Activated CD8-positive, alpha-beta memory T cell treated with anti-CD3 and anti-CD28 coated beads for 4 hours (primary cell): ENCODE results near the gene NWD2.

Experiments
- DNase-seq, 2 donors: peaks; one replicate each; pipeline ENCODE4 v3.0.0-alpha.2; 2020; ENCODE audit warnings: low read depth in 2 of 2

Gene NWD2

DNA sequence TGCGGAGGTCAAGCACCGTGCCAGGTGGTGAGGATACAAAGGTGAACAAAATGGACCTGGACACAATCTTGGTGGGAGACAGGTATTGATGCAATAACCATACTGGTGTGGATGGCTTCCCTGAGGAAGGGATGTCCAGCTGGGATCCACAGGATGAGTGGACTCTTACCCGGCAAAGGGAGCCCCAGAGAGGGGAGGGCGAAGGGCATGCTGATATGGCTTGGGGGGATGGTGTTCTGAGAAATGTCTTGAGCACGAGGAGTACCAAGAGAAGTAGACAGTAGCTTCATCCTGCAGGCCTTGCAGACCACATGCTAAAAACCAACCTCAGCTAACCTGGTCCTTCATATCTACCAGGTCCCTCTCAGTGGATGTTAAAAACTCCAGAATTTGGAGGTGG is 220.8 kb downstream of the NWD2 start:
- DNase-seq = no peak

DNA sequence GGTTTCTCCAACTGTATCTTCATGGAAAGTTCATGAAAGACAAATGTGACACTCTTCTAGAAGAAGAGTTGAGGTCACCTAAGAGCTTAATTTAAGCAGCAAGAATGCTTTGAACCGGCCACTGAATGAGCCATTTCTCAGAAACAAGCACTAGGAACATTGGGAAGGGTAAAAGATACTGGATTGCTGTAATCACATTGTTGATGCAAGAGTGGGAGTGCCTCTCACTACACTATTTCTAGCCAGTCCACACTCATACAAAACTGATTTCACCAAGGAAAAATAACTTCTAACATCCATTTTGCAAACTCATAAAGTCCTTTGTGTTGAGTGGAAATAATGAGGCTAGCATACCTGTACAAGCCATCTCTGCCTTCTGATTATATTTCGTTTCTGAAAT is 221.3 kb downstream of the NWD2 start:
- no peak for DNase-seq

DNA sequence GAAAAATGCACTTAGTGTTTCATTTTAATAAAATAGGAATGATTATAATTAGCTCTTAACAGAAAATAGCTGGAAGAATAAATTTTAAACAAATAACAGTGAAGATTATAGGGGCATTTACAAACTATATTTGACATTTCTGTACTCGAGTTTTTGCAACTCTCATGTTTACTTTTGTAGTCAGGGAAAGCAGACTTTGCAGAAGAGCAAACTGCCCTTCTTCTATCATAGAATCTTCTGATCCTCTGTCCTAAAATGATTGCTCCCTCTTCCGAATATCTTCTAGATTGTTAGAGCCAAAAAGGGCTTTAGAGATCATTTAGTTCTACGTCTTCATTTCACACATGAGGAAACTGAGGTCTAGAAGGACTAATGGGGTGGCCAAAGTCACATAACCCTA is 222.7 kb downstream of the NWD2 start:
- DNase-seq = no peak

DNA sequence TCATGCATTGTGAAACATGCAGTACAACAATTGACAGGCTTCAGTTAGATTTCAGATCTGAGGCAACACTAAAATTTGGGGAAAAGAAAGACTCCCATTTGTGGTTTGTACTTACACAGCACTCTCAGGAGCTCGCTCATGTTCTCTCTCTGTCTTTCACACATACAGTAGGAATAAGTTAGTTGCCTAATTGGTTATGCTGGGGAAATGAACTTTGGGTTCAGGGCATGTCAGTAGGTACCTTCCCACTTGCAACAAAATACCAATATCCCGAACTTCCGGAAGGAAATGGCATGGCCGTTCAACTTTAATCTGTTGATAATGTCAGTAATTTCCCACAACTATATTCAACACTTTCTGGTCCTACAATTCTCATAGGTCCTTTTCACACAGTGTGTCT is 223.3 kb downstream of the NWD2 start:
- no peak for DNase-seq

DNA sequence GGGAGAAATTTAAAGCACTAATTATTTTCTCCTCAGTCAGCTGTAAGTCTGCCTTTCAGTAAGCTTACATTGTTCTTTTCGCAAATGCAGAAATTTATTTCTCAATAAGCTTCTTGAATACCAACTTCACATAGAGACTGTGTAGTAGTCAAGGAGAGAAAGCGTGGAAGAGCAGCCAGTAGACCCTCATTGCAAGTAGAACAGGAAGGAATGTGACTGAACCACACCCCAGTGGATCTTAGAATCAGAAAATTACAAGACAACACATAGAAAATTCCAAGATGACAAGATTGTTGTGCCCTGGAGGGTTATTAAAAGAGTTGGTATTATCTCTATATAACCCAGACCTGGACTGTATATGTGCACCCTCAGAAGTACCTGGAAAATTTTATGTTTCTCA is 224.7 kb downstream of the NWD2 start:
- DNase-seq = no peak

DNA sequence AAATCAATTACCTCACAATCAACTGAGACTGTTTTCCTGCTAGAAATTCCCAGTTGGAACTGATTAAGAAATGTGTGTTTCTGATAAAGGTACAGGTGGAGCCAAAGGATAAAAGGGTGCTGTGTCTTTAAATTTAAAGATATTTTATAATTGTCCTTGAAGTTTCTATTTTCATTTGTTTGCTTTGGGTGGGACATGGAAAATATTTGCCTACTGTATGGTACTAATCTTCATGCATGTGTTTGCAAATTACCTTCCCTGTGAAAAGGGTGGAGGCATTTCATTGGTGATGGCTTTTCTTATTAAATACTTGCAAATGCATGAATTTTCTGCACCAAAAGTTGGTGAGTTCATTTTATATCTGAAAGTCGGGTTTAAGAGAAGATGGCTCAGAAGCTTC is 225.7 kb downstream of the NWD2 start:
- DNase-seq = no peak

DNA sequence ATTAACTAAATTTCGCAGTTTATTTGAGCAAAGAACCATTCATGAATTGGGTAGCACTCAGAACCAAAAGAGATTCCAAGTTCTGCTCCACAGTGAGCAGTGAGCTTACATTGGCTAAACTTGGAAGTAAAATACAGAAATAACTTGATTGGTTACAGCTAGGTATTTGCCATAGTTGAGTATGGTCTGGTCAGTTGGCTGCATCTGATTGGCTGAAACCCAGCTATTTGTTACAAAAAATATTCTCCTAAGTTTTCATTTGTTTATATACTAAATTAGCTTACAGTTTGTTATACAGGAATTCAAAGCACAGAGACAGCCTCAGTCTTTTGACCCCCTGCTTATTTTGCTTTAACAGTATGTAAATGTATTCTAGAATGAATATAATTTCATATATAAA is 226.6 kb downstream of the NWD2 start:
- DNase-seq = no peak

DNA sequence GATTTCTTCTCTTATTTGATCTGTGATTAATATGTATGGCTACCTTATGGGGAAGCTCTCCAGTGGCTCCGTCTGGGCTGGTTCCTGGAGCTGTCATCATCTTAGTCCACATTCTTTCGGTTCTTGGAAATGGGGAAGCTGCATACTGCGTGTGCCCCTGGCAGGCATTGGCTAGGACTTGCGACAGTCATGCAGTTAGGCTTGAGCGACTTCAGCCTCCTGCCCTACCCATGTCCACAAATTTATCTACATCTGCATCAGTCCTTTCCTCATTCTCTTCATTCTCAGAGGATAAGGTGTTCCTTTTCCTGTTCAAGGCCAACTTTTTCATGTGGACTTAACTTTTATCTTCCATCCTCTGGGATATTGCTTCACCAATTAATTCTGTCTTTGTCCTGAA is 227.4 kb downstream of the NWD2 start:
- no peak for DNase-seq

DNA sequence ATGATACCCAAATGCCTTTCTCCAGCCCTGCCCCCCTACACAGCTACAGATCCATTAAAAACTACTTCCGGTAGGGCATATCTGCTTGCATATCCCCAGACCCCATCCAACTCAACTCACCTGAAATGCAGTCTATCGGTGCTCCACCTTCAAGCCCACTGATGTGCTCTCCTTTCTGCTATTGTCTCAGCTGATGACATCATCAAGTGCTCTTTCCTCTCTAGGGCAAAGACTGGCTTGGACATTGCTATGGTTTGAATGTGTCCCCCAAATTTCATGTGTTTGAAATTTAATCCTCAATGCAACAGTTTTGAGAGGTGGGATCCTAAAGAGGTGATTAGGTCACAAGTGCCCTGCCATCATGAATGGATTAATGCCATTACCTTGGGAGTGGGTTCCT is 229.3 kb downstream of the NWD2 start:
- DNase-seq = no peak

DNA sequence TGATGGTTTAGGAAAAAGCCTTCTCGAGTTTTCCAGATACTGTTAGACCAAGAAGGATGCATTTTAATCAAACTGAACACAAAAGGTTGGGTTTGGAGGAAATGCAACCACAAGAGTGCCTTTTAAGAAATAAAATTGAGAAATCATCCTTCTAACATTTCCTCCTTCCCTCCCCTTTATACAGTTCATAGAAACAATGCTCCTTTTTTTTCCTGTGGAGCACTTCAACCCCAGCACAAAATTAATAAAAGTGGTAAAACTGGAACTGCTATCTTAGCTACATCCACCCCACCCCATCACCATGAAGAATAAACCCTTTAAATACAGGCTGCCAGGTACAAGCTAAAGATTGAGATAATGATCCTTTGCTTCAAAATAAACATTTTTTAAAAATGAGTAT is 230.5 kb downstream of the NWD2 start:
- no peak for DNase-seq

DNA sequence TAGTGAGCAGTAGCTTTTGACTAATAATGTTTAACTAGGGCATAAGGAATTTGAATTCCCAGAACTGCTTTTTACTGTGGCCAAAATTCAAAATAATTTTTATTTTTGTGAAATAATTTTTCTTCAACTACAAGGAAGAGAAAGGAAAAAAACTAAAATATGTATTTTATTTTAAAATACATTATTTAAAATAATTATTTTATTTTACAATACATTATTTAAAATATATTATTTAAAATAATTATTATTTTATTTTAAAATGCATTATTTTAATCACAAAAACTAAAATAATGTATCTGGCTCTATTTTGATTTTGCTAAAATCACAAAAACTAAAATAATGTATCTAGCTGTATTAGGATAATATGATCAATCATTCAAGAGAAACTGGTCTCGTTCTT is 231.2 kb downstream of the NWD2 start:
- no peak for DNase-seq

DNA sequence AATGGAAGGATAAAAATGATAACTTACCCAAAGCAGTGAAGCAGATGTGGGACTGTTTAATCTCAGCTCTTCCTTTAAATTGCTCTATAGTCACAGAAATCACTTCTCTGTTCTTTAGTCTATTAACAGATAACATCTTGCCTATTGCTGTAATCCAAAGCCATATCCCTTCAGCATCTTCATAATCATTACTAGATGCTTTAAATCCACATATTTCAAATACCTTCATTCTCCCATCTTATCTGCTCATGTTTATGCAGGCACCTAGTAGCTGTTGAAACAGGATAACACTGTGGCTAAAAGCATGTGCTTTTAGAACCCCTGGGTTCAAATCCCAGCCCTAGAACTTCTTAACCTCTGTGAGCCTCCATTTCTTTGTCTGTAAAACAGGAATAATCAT is 231.7 kb downstream of the NWD2 start:
- DNase-seq = no peak

DNA sequence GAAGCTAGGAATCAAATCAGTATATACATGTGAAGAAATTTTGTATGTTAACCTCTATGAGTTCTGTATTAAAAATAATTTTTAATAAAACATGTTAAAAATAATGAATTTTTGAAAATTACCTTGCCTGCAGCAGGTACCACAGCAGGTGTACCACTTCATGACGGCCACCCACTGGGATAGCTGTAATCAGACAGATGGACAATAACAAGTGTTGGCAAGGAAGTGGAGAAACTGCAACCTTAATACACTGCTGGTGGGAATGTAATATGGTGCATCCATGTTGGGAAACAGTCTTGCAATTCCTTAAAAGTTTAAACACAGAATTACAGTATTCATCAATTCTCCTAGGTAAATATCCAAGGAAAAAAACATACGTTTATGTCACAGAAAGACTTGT is 232.1 kb downstream of the NWD2 start:
- no peak for DNase-seq

DNA sequence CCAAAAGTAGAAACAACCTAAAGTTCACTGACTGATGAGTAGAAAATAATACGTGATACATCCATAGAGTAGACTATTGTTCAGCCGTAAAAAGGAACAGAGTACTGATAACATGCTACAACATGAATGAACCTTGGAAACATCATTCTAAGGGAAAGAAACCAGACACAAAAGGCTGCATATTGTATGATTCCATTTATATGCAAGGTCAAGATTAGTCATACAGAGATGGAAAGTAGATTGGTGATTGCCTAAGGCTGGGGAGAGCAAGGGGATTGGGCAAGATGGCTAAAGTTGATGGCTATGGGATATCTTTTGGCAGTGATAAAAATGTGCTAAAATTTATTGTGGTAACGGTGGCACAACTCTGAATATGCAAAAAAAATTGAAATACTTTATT is 232.6 kb downstream of the NWD2 start:
- DNase-seq = no peak

DNA sequence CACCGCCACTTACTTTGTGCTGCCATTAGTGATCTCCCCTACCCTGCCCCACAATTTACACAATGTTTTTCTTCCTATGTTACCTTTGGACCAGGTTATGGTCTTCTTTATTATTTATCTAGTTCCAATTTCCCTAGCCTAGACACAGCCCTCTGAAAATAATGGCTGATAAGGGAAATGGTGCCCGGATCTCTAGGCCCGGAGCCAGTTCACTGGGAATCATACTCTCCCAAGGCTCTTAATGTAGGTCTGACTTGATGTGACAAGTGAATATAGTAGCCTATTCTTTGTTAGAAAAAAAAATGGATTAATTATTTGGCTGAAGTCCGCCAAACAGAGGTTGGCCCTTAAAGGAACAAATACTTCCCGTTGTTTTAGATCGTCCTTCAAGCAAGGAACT is 233.6 kb downstream of the NWD2 start:
- no peak for DNase-seq

DNA sequence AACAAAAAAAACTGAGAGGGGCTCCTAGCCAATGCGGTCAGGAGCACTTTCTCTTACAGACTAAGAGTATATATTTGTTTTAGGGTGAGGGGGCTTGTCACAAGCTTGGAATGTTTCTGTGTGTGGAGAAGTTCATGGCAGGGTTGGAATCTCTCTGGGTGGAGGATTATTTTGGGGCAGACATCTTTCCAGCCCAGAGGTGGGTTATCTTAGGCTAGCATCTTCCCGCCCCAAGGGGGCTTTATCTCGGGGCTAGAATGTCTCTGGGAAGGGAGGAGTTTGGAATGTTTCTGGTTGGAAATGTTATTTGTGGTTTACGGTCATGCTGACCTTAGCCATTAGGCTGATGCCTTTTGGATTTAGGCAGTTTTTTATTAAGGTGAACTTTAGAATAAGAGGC is 236.0 kb downstream of the NWD2 start:
- DNase-seq = no peak

DNA sequence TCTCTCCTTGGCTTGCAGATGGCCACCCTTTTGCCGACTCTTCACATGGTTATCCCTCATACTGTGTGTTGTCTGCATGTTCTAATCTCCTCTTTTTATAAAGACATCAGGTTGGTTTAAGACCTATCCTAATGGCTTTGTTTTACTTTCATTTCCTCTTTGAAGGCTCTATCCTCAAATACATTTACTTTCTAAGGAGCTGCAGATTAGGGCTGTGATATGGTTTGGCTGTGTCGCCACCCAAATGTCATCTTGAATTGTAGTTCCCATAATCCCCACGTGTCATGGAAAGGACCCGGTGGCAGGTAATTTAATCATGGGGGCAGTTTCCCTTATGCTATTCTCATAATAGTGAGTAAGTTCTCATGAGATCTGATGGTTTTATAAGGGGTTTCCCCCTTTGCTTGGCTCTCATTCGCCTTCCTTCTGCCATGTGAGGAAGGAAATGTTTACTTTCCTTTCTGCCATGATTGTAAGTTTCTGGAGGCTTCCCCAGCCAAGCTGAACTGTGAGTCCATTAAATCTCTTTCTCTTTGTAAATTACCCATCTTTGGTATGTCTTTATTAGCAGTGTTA is 237.1 kb downstream of the NWD2 start:
- DNase-seq = no peak

DNA sequence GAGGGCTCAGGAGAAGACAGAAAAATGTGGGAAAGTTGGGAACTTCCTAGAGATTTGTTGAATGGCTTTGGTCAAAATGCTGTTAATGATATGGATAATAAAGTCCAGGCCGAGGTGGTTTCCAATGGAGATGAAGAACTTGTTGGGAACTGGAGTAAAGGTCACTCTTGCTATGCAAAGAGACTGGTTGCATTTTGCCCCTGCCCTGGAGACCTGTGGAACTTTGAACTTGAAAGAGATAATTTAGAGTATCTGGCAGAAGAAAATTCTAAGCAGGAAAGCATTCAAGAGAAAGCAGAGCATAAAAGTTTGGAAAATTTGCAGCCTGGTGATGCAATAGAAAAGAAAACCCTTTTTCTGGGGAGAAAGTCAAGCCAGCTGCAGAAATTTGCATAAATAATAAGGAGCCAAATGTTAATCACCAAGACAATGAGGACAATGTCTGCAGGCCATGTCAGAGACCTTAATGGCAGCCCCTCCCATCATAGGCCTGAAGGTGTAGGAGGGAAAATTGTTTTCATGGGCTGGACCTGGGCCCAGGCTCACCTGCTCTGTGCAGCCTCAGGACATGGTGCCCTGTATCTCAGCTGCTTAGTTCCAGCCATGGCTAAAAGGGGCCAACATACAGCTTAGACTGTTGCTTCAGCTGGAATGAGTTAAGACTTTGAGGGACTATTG is 237.8 kb downstream of the NWD2 start:
- DNase-seq = no peak

DNA sequence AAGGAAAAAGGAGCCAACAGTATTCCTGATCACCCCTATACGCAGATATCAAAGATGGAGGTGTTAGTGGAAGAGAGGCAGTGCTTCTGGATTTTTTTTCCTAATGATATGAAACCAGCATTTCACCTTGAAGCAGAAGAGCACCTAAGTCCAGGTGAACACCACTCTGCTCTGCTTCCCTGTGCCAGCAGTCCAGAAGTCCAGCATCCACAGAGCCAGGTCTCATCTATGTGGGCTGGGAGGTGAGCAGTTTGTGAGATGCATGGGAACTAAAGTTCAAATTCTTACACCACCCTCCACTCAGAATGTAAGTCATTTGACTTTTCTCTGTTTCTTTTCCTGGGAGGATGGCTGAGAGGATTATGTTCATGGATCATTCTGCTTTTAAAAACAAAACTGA is 239.1 kb downstream of the NWD2 start:
- DNase-seq = no peak

DNA sequence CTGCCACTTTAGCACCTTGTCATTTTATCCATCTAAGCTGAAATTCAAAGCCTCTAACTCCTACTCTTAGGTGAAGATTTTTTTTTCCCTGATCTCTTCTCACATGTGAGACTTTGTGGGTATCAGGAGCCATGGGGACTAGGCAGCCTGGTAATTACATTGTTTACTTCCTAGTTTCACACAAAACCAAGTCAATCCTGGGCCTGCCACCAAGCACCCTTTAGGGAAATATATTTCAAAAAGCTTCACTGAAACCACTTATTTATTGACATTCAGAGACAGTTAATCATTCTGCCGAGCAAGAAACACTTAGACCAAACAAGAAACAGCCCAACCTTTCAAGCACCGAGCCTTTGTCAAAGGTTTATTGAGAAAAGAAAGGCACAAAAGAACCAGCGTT is 241.6 kb downstream of the NWD2 start:
- DNase-seq = no peak

DNA sequence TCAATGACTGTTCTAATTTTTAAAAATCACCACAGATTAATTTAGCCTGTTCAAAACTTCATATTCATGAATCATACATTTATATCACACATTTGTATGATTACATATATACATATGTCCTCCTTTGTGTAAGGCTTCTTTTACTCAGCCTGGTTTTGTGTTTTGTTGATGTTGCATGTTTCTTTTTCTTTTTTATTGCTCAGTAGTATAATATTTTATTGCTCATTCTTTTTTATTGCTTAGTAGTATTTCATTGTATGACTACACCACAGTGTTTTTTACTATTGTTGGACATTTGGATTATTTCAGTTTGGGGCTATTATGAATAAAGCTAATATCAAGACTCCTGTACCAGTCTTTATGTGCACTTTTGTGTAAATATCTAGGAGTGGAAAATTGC is 243.1 kb downstream of the NWD2 start:
- DNase-seq = no peak

DNA sequence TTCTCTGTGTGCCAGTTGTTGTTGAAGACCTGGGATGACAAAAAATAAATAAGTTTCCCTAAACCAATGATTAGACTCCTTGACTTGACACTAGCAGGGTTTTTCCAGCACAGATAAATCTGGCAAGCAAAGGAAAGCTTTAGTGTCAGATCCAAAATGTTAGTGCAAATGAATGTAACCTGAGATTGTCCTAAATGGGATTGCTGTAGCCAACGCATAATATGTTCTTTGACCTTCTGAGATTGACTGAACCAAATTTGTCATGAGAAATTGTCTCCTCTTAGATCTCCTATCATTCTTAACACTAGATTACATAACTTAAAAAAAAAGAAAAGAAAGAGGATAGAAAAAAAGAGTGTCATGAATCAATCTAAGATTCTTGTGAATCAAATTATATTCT is 245.2 kb downstream of the NWD2 start:
- DNase-seq = no peak

DNA sequence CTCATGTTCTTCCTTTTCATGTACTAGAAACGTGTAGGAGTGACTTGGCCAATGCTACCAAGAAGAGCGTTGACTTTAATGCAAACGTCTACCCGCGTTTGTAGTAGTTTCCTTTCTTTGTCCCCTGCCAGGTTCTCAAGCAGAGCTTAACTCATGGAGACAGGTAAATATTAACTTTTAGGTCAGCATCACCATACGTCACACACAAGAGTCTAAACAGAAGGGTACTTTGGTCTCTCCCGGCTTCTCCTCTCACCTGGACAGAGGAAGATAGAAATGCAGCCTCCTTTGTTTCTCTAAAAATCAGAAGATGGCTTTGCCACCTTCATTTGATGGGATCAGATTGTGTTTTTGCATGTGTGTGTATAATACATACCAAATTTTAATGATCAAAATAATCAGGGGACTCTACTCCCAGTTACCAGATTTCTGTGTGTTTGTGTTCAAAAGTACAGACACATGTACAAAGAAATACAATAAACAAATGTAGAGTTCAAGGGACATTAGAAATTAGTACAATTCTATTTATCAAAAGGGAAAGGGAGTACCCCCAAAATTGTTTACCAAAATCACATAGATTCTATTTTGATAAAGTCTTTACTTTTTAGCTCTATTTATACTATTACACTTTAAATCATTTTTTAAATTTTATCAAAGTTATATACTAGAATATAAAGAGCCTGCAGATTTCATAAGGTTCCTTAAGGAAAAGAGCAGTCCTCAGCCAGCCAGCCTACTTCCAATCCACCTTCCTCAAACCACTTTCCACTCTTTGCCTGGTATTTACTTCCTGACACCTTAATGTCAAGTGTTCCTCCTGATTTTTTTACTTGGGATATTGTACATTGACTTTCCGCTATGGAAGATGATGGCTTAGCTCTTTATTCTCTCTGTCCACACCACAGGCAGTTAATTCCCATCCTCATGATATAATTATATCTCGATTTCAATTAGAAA is 246.1 kb downstream of the NWD2 start:
- no peak for DNase-seq
